ENCODE results near the gene CNOT6L.

GRCh38 chr4:77761595-77761994 is 57.6 kb downstream of the CNOT6L start:
- no peak for TF ChIP-seq POLR2AphosphoS5 (IDR thresholded peaks at IDR 0.05; ENCODE audit: insufficient read depth in 1 of 2, low read depth in 1 of 2)
- no peak for TF ChIP-seq POLR2A (IDR thresholded peaks at IDR 0.05)
- no peak for TF ChIP-seq CTCF (IDR thresholded peaks at IDR 0.05)
